ENCODE data around the gene ARID1B.

GRCh38 chr6:157194643-157195042 is 417.5 kb downstream of the ARID1B start:
- TF ChIP-seq GATA3 (IDR thresholded peaks at IDR 0.05; ENCODE audit: low read depth, low read length), result no peak
- TF ChIP-seq GATA2 (IDR thresholded peaks at IDR 0.05; ENCODE audit: low read depth, low read length), result no peak
